HG03108 (cell line): ENCODE measurements around the gene PPP2R2B.
A peak's percentile ranks its signal among the peaks of the same experiment; 100 is the strongest.
"Not testable (repeated sequence)": the region's sequence is repeated elsewhere in the genome, so short reads cannot be mapped to it uniquely, and the experiment has no call there.

Source experiments
- ATAC-seq: cut with Tn5 transposase; IDR thresholded peaks from one replicate; pipeline ENCODE4 v1.9.1; 2021; ENCODE audit warnings: moderate library complexity; ENCODE audit not compliant: unreplicated experiment

The PPP2R2B gene

DNA sequence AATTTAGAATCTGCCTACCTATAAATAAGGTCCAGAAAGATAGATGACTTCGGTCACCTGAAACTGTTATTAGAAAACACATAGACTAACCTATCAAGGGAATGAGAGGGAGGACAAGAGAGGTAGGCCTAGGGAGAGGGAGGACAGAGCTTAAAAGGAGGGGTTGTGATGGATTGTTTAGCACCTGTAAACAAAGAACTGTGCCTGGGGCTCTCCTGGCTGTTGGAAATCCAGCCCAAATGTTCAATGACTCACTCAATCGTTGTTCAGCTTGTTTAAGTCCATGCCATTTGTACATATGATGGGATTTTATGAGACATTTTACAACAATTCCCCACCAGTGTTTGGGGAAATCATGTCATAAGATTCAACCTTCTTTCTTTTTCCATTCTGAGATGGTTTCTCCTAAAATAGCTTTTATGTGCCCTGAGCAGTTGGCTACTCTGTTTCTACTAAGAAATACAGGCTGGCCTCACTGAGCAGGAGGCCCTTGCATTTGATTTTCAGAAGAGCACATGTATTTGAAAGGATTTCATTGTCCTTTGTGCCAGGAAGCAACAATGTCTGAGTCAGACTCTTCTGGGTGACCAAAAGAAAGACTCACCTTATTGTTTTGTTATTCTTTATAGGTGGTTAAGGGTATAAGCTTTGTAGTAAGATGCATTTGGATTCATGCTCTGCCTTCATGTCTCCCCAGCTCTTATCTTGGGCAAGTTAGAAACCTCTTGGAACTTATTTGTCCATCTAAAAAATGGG is 314.4 kb downstream of the PPP2R2B start:
- no peak for ATAC-seq

DNA sequence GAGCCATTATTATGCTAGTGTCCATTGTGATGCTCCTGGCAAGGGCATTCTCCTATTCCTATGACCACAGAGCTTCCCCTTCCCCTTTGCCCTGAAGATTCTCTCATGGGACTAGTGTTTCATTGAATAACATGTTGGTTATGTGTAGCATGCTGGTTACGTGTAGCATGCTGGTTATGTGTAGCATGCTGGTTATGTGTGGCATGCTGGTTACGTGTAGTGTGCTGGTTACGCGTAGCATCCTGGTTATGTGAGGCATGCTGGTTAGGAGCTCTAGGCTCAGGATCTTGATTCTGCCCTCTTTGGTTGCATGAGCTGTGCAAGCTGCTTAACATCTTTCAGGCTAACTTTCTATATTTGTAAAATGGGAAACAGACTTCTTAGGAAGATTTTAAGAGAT is 316.1 kb downstream of the PPP2R2B start:
- no peak for ATAC-seq

DNA sequence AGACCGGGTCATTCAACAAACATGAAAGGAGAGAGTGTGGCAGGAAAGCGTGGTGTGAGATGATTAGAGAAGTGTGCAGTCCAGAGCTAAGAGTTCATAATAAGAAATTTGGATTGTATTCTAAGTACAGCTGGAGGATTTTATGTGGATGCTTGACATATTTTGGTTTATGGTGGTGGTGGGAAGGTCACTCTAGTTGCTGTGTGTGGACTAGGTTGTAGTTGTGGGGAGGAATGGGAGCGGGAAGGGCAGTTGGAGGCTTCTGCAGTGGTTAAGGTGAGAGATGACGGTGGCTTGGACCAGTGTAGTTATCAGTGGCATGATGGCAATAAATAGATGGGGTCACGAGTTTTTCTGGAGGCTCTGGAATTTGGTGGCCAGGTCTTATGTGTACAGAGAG is 316.8 kb downstream of the PPP2R2B start:
- no peak for ATAC-seq

- no peak for ATAC-seq
Observed at GRCh38 chr5:146560205-146560812, 318.2 kb downstream of the PPP2R2B start.

GRCh38 chr5:146556884-146557283 is 321.7 kb downstream of the PPP2R2B start:
- ATAC-seq = not testable (repeated sequence)

DNA sequence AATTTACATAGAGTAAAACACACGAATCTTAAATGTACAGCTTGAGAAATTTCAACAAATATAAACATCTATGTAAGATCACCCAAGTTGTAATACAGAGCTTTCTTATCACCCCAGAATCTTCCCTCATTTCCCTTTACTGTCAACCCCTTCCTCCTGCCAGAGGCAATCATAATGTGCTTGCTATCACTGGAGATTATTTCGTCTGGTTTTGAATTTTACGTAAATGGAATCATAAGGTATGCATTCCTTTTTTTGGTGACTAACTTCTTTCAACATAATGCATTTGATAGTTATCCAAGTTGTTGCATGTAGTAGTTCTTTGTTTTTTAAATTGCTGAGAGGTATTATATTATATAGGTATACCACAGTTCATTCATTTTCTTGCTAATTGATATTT is 325.1 kb downstream of the PPP2R2B start:
- no peak for ATAC-seq

DNA sequence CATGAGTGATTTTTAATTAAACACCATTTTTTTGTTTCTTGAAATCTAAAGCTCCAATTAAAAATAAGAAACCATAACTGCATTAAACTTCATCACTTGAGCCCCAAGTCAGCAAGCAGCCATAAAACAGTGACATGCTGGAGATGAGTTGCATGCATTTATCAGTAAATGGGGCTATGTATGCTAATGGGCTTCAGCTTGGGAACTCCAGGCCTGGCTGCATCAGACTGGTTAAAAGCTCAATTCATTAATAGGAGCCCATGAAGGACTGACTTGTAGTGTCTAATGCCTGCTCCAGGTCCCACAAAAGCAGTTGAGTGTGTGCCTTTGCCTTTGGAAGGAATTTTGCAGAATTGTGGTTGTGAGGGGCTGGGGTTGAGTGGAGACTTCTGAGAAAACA is 328.9 kb downstream of the PPP2R2B start:
- no peak for ATAC-seq

GRCh38 chr5:146548781-146549449 is 329.6 kb downstream of the PPP2R2B start:
- peak; percentile 45 for ATAC-seq

DNA sequence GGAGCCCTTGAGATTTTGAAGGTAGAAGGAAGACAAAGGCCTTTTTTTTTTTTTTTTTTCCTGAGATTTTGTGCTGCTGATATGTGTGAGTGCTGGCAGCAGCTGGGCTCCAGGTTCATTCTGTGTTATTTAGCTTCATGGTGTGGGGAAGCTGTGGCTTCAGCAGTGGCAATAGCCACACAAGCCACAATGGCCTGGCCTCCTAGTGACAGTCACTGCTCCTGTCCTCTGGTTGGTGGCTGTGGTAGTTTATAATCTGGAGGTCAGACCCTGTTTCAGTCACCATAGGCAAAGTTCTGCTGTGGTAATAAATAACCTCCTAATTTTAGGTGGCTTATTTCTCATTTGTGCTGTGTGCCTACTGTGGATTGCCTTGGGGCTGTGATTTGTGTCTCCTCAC is 334.3 kb downstream of the PPP2R2B start:
- no peak for ATAC-seq

- peak; percentile 91 for ATAC-seq
Observed at GRCh38 chr5:146541958-146542849, 336.4 kb downstream of the PPP2R2B start.

GRCh38 chr5:146540414-146540813 is 338.1 kb downstream of the PPP2R2B start:
- no peak for ATAC-seq

- no peak for ATAC-seq
Observed at GRCh38 chr5:146539973-146540372, 338.6 kb downstream of the PPP2R2B start.

DNA sequence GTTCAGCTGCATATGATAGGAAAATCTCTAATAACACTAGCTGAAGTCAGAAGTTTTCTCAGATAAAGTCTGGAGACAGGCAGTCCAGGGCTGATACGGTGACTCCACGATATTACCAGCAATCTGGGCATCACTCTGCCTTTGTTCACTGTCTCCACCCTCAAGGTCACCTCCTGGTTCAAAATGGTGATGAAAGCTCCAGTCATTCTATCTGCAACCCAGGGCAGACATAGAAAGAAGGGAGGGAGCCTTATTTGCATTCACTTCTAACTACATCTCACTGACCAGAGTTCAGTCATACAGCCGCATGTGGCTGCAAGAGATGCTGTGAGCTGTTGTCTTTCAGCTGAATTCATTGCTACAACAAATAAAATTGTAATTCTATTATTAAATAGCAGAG is 340.1 kb downstream of the PPP2R2B start:
- ATAC-seq = no peak

- ATAC-seq = no peak
Observed at GRCh38 chr5:146533882-146534281, 344.7 kb downstream of the PPP2R2B start.

DNA sequence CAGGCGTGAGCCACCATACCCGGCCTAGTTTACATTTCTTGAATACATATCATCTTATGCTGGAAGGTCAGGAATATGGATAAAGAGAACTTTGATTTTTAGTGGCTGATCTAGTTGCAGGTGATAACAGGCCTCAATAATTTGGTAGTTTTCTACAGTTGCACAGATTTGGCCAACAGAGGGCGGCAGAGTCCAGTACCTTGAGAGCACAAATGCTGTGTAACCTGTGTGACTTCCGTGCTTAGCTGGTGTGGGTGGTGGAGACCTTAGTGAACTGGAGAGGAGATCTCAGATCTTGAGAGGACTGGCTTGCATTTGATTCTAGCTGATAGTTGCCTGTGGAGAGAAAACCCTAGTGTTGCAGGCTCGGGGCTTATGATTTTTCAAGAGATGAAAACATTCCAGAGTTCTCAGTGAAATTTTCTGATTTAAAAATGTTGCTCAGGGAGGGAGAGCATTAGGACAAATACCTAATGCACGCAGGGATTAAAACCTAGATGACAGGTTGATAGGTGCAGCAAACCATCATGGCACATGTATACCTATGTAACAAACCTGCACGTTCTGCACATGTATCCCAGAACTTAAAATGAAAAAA is 345.2 kb downstream of the PPP2R2B start:
- peak; percentile 90 for ATAC-seq
